KOPT-K1 (cell line): Measurements from ENCODE around the gene CDH5.

Experiments used
- H3K27ac ChIP-seq: fragments of 200-600 bp; sonication (generic); 2 replicates; pipeline ENCODE4 v1.5.1; 2016; ENCODE audit warnings: antibody characterized with exemption, mild to moderate bottlenecking, low read depth, low read length; ENCODE audit not compliant: poor library complexity, severe bottlenecking
- H3K36me3 ChIP-seq: fragments of 200-600 bp; sonication (generic); 2 replicates; pipeline ENCODE4 v1.5.1; 2017; ENCODE audit warnings: antibody characterized with exemption, mild to moderate bottlenecking, low read length, moderate library complexity; ENCODE audit not compliant: insufficient read depth
- H3K9me3 ChIP-seq: fragments of 200-600 bp; sonication (generic); 2 replicates; pipeline ENCODE4 v1.5.1; 2017; ENCODE audit warnings: antibody characterized with exemption, low read length, mild to moderate bottlenecking; ENCODE audit not compliant: insufficient read depth, poor library complexity, severe bottlenecking

The CDH5 gene

GRCh38 chr16:66405057-66405783 lies 38.7 kb downstream of the CDH5 start:
- no peak overlapping the region for H3K27ac ChIP-seq
- no peaks in the 10 kb centered on the region for H3K36me3 ChIP-seq
- H3K9me3 ChIP-seq = peaks cover 7% of the 10 kb centered on the region

DNA sequence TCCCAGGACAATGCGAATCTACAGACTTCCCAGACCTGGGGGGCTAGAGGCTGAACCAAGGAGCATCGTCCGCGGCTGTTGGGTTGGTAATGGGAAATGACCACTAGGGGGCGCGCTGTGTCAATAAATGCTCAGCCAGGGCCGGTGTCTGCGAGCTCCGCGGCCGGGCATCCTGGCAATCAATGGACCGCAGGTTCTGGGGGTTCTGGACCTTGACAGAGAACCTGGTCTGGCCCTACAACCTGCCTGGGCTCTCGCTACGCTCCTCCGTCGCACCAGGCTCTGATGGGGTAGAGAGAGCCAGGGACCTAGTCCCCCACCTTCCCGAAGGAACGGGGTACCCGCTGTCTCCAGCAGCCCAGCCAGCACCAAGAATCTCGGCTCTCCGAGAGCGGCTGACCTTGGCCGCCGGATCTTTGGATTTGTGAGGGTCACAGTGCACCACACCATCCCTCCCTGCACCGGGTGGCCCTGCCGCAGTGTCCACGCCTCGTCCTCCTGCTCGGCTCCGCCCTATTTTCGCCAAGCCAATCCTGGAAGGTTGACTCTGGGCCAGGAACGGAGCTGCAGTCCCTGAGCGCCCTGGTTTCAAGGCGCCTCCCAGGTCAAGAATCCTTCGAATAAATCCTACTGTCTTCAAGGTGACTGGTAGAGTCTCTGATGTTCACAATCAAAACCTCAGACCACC lies 40.2 kb downstream of the CDH5 start:
- peak overlapping the region; percentile 30 for H3K27ac ChIP-seq
- no peaks in the 10 kb centered on the region for H3K36me3 ChIP-seq
- peaks cover 7% of the 10 kb centered on the region for H3K9me3 ChIP-seq

DNA sequence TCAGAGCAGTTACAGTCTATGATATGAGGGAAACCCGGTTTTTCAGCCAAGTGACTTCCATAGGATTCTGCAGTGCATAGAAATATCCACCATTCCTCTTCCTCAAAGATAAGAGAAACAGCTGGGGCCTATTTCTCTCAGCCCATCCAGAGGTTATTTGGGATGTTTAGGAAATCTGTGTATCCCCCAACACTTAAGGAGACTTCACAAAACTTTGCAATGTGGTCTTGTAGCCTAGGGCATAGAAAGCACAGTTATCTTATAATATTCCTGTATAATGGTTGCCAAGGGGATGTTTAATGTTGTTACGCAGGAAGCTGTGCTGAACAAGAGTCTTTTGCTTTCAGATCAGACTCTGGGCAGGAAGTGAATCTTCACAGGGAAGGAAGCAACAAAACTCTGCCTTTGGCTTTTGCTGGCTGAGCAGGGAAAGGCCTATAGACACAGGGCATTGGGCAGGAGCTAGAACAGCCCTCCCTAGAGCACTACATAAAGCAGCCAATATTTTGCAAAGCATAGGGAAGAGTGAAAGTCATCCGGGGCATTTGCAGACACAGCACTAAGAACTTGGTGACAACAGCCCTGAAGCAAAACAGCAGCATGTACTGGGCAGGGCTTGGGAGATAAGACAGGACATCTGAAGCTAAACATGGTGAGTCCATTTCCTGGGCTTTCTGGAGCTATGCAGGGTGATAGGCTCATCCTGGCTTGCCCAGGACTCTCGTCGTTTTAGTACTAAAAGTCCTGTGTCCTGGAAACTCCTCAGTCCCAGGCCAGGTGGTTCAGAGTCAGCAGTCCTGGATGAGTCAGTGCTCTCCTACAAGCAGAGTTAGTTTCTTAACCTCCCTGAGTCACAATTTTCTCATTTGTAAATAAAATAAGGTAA lies 41.9 kb downstream of the CDH5 start:
- peaks cover 16% of the 10 kb centered on the region for H3K9me3 ChIP-seq
- peak overlapping the region; percentile 63 for H3K27ac ChIP-seq
- H3K36me3 ChIP-seq = no peaks in the 10 kb centered on the region

DNA sequence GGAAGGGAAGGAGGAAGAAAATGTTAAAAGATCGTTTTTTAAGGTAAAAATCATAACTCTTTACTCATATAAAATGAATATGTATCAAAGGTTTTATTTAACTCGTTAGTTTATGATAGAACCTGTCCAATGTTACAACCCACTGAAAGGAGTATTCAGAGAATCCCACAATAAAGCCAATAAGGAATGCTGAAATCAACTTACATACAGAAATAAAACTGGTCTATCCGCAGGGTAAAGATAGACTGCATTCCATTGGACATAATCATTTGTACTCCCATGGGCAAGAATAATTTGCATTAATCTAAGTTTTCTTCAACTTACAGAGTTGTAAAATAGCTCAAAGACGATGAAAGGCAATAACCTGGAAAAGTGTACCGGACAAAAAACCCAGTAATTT lies 42.7 kb downstream of the CDH5 start:
- H3K36me3 ChIP-seq = no peaks in the 10 kb centered on the region
- H3K9me3 ChIP-seq = peaks cover 16% of the 10 kb centered on the region
- no peak overlapping the region for H3K27ac ChIP-seq

- H3K9me3 ChIP-seq = peaks cover 9% of the 10 kb centered on the region
- H3K27ac ChIP-seq = no peak overlapping the region
- no peaks in the 10 kb centered on the region for H3K36me3 ChIP-seq
Measured at GRCh38 chr16:66412182-66412581, 45.7 kb downstream of the CDH5 start.

- Histone ChIP-seq H3K36me3 (no peaks in the 10 kb centered on the region), H3K9me3 (peaks cover 9% of the 10 kb centered on the region), H3K27ac (no peak overlapping the region)
Measured at GRCh38 chr16:66414891-66415290, 48.4 kb downstream of the CDH5 start.

GRCh38 chr16:66416136-66416535 lies 49.6 kb downstream of the CDH5 start:
- Histone ChIP-seq H3K36me3 (no peaks in the 10 kb centered on the region), H3K9me3 (peaks cover 9% of the 10 kb centered on the region), H3K27ac (no peak overlapping the region)

- Histone ChIP-seq H3K9me3 (peaks cover 9% of the 10 kb centered on the region), H3K36me3 (no peaks in the 10 kb centered on the region), H3K27ac (no peak overlapping the region)
Measured at GRCh38 chr16:66416939-66417700, 50.6 kb downstream of the CDH5 start.

DNA sequence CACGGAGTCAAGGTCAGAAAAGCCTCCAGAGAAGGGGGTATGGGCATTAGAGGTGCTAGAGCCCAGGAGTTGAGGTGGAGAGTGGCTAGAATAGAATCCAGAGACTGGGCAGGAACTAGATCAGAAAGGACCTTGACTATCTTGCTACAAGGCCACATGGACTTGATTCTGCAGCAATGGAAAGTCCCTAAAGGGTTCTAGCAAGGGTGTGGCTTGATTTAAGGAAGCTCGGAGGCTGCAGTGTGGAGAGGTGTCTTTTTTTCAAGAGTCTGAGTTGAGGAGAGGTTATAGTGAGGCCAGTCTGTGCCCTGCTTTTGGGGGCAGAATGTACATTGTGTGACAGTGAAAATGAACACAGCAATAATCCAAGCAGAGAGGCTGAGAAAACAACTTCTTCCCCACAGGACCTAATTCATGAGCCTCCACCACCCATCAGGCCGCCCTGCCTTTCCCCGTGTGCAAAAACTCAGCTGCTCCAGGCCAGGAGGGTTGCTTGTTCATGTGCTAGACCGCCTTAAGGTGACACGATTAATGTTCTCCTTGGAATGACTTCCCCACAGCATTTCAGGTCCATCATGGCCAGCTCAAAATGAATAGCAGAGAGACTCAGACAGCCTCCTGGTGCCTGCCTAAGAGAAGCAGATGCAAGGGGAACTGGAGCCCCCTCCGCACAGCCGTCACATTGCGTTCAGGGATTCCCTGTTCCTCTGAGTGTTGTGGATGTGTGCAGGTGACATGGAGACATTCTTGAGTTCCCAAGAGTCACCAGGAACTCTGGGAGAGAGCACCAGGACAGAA lies 51.9 kb downstream of the CDH5 start:
- Histone ChIP-seq H3K36me3 (no peaks in the 10 kb centered on the region), H3K9me3 (no peaks in the 10 kb centered on the region), H3K27ac (no peak overlapping the region)

DNA sequence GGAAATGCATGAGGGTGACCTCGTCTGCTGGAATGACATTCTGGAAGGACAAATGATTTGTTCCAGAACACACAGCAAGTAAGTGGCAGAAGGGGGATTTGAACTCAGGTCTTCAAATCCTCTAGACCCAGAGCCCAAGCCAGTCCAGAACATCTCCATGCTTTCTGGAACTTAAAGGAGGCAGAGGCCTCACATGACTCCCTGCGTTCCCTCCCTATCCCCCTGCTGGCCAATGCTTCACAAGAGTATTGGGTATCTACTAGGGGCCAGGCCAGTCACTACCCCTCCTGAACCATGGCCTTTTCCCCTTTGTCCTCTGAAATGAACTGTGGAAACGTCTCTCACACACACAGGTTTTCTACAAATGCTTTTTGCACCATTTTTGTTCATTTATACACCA lies 53.0 kb downstream of the CDH5 start:
- H3K9me3 ChIP-seq = no peaks in the 10 kb centered on the region
- H3K36me3 ChIP-seq = no peaks in the 10 kb centered on the region
- no peak overlapping the region for H3K27ac ChIP-seq

- no peaks in the 10 kb centered on the region for H3K36me3 ChIP-seq
- H3K27ac ChIP-seq = no peak overlapping the region
- no peaks in the 10 kb centered on the region for H3K9me3 ChIP-seq
Measured at GRCh38 chr16:66420396-66420795, 53.9 kb downstream of the CDH5 start.

GRCh38 chr16:66421891-66422290 lies 55.4 kb downstream of the CDH5 start:
- H3K36me3 ChIP-seq = no peaks in the 10 kb centered on the region
- H3K9me3 ChIP-seq = no peaks in the 10 kb centered on the region
- no peak overlapping the region for H3K27ac ChIP-seq

DNA sequence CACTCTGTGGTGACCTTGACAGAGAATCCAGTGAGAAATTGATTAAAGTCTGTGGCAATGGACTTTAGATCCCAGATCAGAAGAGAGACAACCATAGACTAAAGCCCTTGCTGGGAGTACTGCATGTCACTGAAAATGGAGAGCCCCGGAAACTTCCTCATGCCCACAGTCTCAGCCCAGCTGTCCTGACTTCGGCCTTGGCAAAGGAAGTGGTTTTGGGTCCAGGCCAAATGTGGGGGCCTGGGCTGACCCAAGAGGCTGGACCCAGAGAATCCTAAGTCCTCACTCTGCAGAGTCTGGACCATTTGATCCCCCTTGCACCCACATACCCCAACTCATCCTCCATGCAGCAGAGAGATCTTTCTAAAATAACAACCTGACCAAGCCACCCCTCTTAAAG lies 55.9 kb downstream of the CDH5 start:
- Histone ChIP-seq H3K9me3 (no peaks in the 10 kb centered on the region), H3K27ac (no peak overlapping the region), H3K36me3 (no peaks in the 10 kb centered on the region)

DNA sequence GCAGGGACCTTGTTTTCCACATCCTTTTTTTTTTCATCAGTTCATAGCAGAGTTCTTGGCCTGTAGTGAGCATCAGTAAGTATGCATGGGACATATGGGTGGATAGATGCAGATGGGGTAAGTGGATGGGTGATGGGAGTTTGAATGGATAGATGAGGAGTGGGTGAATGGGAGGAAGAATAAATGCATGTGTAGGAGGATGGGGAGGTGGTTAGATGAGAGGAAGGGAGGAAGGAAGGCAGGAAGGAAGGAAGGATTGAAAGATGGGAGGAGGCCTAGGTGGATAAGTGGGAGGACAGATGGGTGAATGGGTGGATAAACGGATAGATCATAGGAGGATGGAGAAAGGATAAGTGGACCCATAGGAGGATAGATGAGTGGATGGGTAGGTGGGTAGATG lies 56.7 kb downstream of the CDH5 start:
- H3K9me3 ChIP-seq = no peaks in the 10 kb centered on the region

More for the DNA sequence above, 56.7 kb downstream of the CDH5 start:
- no peaks in the 10 kb centered on the region for H3K36me3 ChIP-seq
- H3K27ac ChIP-seq = no peak overlapping the region
